Putamen (tissue), 1 donor: ENCODE results near the gene MBLAC1.

Experiments
- DNase-seq: peaks from one replicate; pipeline ENCODE4 v3.0.0-alpha.2; 2016; ENCODE audit warnings: low spot score

Gene MBLAC1

DNA sequence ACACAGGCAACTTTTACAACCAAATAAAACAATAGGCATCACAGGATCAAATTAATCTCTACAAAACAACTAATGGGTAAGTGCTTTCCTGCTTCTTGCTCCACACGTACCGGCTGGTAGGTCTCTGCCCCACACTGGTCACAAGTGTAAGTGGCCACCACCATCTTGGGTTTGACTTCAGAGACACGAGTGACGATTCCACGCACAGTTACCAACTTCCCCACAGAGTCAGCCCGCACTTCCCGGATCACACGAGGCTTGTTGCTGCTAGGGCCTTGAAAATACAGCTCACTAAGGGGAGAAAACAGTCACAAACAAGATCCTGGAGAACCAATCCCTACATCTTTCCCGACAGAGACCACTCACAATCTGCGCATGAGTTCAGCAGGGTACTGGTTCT lies 27.9 kb upstream of the MBLAC1 start:
- DNase-seq = no peak

DNA sequence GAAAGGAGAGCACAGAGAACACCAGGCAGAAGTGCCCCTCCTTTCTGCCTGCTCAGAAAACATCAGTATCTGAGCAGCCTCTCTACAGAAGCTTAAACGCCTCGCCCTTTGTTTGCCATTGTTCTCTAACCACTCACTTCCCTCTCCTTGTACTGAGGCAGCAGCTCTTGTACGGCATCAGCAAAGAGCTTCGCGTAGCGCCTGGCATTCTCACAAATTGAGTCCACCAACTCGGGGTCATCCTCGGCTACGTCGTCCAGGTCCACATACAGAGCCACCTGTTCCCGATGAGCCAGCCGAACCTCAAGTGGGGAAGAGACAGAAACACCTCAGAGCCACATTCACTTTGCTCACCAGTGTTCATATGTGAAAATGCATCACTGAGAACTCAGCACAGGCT lies 27.3 kb upstream of the MBLAC1 start:
- no peak for DNase-seq

DNA sequence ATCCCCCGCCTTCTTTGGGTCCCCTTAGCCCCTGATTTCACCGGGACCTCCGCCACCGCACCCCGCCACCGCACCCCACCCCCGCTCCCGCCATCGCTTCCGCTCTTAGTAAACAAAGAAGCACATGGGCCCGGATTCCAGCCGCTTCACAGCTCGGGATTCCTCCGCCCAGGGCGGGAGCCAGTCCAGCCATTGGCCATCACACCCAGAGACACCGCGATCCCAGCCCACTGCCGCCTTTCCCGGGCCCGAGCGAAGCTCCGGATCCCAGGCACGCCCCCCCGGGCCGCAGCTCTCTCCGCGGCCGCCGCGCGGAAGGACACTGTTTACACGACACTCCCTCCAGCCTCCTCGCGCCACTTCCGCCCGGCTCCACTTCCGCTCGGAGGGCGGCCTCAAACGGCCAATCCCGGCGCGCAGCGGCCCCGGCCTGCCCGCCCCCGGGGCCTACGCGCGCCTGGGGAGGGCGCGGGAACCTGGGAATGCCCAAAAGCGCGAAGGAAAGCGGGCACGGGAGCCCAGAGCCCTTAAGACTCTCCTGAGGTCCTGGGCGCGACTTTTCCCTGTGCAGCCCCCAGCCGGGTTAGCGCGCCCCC lies 26.2 kb upstream of the MBLAC1 start:
- peak; percentile 94 for DNase-seq

DNA sequence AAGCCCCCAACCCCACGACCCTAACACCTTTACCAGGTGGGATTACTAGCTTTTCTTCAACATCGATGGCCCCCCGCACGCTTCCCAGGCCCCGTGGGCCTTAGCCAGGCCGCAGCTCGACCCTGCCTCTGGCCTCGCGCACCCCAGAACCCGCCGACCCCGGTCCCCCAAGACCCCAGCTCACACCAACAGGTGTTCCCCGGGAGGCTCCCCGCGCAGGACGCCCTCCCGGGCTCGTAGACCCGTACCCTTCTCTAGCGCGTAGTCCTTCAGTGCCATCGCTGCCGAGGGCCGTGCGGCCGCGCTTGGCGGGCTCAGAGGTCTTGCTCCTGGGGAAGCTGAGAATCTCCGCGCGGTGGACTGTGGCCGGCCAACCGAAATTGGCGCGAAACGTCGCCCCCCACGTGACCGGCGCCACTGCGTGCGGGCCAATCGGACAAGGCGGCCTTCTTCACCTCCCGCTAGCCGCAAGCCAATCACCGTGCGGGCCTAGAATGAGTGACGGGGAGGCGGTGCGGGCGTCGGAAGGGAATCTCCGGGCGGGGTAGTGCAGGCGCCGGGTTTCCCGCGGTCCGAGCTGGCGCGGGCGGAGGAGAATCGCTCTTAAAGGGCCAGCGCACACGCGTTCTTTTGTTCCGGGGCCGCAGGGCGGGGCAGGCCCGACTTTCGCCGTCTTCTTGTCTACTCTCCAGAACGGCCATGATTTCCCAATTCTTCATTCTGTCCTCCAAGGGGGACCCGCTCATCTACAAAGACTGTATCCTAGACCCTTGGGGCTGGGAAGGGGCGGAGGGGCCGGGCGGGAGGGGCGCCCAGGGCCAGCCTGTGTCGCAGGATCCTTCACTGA lies 25.5 kb upstream of the MBLAC1 start, which contains the start of the genes AP4M1 and MCM7:
Gene AP4M1 (plus strand): TSS at position 628 of the 847 bp plus-strand sequence. CDS start 72 bp downstream, at position 700.
Gene MCM7 (minus strand): TSS at position 382 of the 847 bp plus-strand sequence. CDS start 103 bp downstream, at position 279.
- peak; percentile 99 for DNase-seq

DNA sequence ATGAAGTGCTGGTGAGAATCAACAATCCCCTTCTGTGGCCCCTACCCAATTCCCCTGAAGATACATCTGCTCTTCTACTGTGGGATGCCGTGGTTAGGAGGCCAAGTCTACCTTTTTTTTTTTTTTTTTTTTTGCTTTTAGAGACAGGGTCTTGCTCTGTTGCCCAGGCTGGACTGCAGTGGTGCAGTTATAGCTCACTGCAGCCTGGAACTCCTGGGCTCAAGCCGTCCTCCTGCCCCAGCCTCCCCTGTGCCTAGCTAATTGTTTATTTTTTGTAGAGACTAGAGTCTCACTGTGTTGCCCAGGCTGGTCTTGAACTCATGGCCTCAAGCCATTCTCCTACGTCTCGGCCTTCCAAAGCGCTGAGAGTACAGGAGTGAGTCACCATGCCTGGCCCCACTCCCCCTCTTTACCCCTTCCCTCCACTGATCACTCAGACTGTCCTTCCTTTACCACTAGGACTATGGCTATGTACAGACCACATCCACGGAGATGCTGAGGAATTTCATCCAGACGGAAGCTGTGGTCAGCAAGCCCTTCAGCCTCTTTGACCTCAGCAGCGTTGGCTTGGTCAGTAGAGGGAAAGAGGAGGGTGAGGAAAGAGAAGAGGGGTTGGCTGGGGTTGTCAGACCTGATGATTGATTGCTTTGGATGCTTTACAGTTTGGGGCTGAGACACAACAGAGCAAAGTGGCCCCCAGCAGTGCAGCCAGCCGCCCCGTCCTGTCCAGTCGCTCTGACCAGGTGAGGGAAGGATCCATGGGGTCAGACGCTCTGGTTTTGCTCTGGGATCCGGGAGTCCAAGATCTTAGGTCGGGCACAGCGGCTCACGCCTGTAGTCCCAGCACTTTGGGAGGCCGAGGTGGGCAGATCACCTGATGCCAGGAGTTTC lies 23.6 kb upstream of the MBLAC1 start:
- no peak for DNase-seq

DNA sequence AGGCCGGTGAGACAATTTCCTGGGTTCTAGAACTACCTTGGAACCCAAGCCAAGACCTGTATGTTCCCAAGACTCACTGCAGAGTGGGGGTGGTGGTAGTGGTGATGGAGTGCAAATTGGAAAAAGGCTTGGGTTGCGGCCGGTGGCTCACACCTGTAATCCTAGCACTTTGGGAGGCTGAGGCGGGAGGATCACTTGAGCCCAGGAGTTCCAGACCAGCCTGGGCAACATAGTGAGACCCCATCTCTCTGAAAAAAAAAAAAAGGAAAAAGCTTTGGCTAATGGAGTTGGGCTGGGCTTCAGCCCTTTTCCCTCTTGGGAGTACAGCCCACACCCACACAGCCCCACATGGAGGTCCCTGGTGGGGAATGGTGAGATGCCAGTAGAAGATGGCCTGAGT lies 21.2 kb upstream of the MBLAC1 start:
- no peak for DNase-seq

DNA sequence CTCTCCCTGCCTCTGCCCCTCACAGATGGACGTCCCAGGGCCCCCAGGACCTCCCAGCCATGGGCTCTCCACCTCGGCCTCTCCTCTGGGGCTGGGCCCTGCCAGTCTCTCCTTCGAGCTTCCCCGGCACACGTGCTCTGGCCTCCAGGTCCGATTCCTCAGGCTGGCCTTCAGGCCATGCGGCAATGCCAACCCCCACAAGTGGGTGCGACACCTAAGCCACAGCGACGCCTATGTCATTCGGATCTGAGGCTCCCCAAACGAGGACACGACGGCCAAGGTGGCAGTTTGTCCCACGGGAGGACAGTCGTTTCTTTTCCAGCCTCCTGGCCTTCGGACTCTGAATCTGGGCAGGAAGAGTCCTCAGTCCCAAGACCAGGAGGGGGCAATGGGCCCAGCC lies 20.1 kb upstream of the MBLAC1 start:
- DNase-seq = no peak

DNA sequence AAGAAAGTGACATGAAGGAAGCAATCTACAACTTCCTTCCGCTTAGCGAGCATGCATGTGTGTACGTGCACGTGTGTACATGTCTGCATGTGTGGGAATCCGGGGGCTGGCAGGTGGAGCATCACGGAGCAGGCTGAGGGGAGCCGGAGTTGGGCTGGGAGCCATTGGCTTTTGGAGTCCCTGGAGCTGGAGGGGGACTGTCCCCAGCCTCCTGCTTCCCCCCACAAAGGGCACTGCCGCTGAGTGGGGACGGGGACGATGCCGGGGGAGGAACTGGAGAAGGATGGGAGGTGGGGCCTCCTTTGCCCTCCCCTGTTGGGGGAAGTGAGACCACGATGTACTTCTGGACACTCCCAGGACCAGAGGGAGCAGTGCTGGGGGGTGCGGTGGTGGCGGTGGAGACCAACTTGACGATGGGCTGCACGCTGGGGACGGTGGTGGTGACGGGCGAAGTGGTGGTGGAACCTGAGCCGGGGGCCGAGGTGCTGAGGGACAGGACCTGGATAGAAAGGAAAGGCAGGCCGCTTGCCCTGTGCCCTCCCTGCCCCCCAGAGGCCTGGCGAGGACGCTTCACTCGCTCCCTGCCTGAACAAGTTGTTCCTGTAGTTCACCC lies 19.5 kb upstream of the MBLAC1 start:
- DNase-seq = no peak

DNA sequence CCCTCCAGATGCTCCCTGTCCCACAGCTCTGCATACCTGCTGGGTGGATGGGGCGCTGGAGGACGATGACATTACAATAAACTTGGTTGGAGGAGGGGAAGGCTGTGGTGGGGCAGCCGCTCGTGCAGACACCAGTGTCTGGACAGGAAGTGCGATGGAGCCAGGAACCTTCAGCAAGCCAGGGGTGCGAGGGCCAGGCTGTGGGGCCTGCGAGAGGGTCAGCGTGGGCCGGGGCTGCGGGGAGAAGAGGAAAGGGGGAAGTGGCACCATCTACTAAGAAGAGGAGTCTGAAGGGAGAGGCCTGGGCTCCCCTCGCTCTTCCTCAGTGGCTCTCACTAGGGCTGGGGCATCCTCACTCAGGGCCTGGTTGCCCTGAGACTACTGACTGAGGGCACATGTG lies 18.9 kb upstream of the MBLAC1 start:
- no peak for DNase-seq

DNA sequence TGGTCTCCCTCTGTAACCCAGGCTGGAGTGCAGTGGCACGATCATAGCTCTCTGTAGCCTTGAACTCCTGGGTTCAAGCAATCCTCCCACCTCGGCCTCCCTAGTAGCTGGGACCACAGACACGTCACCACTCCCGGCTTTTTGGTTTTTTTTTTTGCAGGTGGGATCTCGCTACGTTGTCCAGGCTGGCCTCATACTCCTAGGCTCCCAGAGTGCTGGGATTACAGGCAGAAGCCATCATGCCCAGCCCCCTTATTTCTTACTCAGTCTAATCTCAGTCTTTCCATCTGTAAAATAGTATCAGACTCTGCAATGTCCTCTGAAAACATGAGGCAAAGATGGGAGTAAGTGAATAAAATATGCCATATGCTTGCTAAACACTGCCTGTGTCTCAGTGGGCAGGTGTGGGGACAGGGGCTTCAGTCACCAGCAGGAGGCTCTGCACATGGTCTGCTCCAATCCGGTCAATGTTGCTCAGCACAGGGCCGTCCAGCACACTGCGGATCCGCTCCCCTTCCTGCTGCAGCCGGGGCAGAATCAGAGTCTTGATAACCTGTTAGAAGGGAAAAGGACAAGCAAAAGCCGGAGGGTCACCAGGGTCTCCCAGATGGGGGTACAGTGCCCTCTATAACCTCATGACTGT lies 17.1 kb upstream of the MBLAC1 start:
- DNase-seq = no peak

DNA sequence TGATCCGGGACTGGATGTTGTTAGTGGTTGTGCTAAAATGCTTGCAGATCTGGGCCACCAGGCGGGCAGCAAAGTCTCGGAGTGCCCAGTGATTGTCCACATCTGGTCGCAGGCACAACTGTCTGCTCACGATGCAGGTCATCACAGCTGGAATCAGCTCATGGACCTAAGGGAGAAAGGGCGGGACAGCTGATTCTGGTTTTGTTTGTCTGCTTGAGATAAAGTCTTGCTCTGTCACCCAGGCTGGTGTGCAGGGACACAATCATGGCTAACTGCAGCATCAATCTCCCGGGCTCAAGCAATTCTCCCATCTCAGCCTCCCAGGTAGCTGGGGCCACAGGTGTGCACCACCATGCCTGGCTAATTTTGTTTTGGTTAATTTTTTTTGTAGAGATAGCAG lies 15.6 kb upstream of the MBLAC1 start:
- no peak for DNase-seq

DNA sequence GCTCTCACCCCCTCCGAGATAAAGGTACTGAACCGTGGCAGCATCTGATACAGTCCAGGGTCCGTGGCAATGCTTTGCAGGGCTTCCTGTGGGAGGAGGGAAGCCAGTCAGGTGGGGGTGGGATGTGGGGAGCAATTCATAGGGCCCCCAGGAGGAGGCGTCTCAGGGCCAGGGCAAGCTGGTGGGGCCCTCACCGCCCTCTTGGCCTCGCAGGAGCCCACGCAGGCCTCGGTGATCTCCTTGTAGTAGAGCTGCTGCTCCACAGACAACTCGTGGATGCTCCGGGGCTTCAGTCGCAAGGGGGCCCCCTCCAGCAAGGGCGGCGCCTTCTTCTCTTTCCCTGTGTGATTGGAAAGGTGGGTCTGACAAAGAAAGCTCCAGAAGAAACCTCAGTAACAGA lies 14.9 kb upstream of the MBLAC1 start:
- no peak for DNase-seq

DNA sequence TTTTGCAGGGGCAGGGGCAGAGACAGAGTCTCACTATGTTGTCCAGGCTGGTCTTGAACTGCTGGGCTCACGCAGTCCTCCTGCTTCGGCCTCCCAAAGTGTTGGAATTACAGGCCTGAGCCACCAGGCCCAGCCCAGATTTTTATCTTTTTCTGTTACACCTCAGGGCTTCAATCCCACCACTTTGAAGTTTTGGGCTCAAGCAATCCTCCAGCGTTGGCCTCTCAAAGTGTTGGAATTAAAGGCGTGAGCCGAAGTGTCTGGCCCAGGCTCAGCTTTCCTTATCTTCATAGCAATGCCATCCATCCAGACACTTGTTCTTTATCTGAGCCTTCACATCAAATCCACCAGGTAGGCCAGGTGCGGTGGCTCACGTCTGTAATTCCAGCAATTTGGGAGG lies 11.7 kb upstream of the MBLAC1 start:
- DNase-seq = no peak

DNA sequence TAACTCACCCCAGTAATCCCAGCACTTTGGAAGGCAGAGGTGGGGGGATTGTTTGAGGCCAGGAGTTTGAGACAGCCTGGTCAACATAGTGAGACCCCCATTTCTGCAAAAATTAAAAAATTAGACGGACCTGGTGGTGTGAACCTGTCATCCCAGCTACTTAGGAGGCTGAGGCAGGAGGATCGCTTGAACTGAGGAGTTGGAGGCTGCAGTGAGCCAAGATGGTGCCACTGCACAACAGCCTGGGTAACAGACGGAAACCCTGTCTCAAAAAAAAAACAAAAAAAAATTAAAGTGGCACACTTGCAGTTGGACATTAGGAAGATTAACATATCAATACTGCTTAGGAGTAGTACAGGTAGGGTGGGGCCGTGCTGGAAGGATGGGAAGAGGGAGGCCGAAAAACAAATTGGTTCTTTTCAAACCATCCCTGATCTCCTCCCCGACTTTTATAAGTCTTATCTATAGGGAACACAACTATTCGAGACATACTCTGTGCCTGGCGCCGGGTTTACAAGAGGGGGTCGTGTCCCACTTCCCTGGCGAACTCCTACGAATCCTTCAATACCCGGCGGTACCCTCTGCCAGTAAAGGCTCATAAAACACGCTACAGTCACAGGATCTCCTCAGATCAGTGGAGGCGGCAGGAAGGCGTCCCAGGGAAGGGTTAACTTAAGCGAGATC lies 8.2 kb upstream of the MBLAC1 start:
- DNase-seq = no peak

DNA sequence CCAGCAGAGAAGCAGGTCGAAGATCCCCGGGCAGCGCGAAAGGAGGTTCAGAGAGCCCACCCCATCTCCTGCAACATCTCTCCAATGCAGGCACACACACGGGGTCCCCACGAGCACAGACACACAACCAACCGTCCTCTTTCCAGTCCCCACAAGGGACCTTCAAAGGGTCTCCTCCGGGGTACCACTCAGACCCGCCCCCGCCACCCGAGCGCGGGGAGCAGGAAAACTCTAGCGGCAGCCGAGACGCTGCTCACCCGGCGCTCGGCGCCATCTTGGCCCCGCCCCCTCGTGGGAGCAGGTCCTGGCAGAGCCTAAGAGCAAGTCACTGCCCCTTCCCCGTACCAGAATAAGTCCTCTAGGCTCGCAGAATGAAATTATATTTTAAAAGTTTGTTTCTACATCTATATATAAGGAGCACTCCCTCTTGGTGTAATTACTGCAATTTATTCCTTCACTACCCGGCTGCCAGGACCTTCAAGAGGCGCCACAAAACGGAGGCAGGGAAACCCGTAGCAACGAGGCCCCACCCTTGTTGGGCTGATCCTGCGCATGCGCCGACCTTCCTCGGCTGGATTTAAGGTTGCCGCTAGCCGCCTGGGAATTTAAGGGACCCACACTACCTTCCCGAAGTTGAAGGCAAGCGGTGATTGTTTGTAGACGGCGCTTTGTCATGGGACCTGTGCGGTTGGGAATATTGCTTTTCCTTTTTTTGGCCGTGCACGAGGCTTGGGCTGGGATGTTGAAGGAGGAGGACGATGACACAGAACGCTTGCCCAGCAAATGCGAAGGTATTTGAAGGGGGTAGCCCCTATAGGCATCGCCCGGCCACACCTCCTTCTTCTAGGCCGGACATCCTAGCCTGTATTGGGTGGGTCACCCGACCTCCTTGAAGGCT lies 7.4 kb upstream of the MBLAC1 start, which contains the start of the genes CNPY4 and TAF6:
Gene CNPY4 (plus strand): TSS at position 563 of the 898 bp plus-strand sequence. CDS start 111 bp downstream, at position 674.
Gene TAF6 (minus strand): TSS at position 287 of the 898 bp plus-strand sequence. CDS start 5,149 bp downstream, outside the sequence.
- DNase-seq = peak; percentile 96

DNA sequence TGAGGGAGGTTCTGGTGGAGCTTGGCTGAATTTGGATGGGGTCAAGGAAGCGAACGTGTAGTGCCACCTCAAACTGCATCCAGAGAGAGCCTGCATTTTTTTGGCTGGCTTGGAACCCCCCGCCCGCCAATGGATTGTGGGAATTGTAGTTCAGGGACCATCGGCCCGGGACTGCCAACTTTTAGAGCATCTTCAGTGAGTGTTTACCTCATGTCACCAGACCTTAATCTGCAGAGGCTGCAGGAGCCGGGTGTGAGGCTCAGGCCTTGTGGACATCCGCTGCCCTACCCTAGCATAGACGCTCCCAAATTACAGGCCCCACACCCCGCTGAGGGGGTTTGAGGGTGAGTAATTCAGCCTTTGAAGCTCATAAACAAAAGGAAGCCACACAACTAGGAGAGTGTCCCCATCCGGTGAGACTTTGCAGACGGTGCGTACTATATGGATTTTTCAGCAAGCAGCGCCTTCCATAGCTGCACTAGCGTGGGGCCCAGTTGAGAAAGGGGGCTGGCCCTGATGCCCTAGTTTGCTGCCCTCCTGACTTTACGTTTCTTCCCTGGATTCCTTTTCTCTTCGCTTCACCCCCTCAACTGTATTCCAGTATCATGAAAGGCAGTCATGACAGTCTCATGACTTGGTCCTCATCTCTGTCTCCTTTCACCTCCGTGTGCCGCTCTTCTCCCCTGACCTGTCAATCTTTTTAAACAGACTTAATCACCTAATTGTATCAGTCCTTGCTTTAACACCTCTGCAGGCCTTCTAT lies 6.6 kb upstream of the MBLAC1 start:
- DNase-seq = peak; percentile 80

DNA sequence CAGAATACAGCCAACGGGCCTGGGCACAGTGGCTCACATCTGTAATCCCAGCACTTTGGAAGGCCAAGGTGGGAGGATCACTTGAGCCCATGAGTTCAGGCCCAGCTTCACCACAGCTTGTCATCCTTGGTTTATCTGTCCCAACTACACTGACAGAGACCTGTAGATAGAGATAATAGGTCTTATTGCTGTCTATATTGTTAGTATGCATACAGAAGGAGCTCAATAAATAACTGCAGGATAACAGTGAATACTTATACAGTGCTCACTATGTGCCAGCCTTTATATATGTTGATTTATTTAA lies 6.1 kb upstream of the MBLAC1 start:
- no peak for DNase-seq

DNA sequence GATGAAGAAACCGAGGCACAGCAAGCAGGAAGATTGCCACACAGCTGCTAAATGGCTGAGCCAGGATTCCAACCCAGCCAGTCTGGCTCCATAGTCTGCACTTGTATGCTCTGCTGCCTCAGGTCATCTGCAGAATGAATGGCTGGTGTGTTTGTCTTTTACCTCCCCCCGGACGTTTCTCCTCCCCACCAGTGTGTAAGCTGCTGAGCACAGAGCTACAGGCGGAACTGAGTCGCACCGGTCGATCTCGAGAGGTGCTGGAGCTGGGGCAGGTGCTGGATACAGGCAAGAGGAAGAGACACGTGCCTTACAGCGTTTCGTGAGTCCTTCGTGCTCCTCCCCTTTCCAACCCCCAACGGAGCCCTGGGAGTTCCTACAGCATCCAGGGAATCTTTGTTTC lies 4.7 kb upstream of the MBLAC1 start:
- DNase-seq = no peak

DNA sequence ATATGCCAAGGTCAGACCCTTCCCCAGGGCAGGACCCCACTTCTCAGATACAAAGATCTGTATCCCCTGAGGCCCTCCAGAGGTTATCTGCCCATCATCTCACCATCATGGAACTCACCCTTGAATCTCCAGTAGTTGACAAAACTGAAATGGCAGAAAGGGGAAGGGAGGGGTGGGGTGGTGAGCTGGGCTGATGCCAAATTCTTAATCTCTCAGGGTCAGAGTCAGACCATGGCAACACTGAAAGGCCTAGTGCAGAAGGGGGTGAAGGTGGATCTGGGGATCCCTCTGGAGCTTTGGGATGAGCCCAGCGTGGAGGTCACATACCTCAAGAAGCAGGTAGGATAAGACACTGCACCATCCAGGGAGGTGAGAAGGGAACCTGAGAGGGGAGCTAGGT lies 4.2 kb upstream of the MBLAC1 start:
- DNase-seq = no peak
